Measurements from ENCODE around the gene PXN.
"Not testable (repeated sequence)": the region's sequence is repeated elsewhere in the genome, so short reads cannot be mapped to it uniquely, and the experiment has no call there.

PXN gene

GRCh38 chr12:120247183-120247582, 18.3 kb downstream of the PXN start:
- TF ChIP-seq, protein P1, sequence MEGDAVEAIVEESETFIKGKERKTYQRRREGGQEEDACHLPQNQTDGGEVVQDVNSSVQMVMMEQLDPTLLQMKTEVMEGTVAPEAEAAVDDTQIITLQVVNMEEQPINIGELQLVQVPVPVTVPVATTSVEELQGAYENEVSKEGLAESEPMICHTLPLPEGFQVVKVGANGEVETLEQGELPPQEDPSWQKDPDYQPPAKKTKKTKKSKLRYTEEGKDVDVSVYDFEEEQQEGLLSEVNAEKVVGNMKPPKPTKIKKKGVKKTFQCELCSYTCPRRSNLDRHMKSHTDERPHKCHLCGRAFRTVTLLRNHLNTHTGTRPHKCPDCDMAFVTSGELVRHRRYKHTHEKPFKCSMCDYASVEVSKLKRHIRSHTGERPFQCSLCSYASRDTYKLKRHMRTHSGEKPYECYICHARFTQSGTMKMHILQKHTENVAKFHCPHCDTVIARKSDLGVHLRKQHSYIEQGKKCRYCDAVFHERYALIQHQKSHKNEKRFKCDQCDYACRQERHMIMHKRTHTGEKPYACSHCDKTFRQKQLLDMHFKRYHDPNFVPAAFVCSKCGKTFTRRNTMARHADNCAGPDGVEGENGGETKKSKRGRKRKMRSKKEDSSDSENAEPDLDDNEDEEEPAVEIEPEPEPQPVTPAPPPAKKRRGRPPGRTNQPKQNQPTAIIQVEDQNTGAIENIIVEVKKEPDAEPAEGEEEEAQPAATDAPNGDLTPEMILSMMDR (IDR thresholded peaks at IDR 0.05; ENCODE audit: low read depth, low read length): no peak

GRCh38 chr12:120246705-120247104, 18.8 kb downstream of the PXN start:
- DNase-seq (ENCODE audit: extremely low read depth, low read depth): not testable (repeated sequence)

More at GRCh38 chr12:120247183-120247582, 18.3 kb downstream of the PXN start:
- no peak for DNase-seq (ENCODE audit: extremely low read depth, low read depth)

- no peak for DNase-seq (ENCODE audit: extremely low read depth, low read depth)
- TF ChIP-seq, protein P1 (IDR thresholded peaks at IDR 0.05; ENCODE audit: low read depth, low read length): no peak
Measured at GRCh38 chr12:120242971-120243699, 22.4 kb downstream of the PXN start.

GRCh38 chr12:120242275-120242799, 23.2 kb downstream of the PXN start:
- DNase-seq (ENCODE audit: extremely low read depth, low read depth): no peak
- TF ChIP-seq, protein P1 (IDR thresholded peaks at IDR 0.05; ENCODE audit: low read depth, low read length): no peak

GRCh38 chr12:120241561-120242274, 23.8 kb downstream of the PXN start:
- no peak for DNase-seq (ENCODE audit: extremely low read depth, low read depth)
- TF ChIP-seq, protein P1 (IDR thresholded peaks at IDR 0.05; ENCODE audit: low read depth, low read length): no peak

- TF ChIP-seq, protein P1 (IDR thresholded peaks at IDR 0.05; ENCODE audit: low read depth, low read length): no peak
- DNase-seq (ENCODE audit: extremely low read depth, low read depth): no peak
Measured at GRCh38 chr12:120240495-120240833, 25.1 kb downstream of the PXN start.

- no peak for DNase-seq (ENCODE audit: extremely low read depth, low read depth)
Measured at GRCh38 chr12:120239776-120240494, 25.6 kb downstream of the PXN start.

More at GRCh38 chr12:120239776-120240494, 25.6 kb downstream of the PXN start:
- TF ChIP-seq, protein P1 (IDR thresholded peaks at IDR 0.05; ENCODE audit: low read depth, low read length): no peak

All from AG09319 (cell line).